Gastroesophageal sphincter (tissue), 3 donors: ENCODE data around the gene CLIP3.

Experiments
- CTCF ChIP-seq, 4 experiments: fragments of 200-600 bp in 2 of 4; fragments of 450-650 bp in 2 of 4; sonication (generic) in 1 of 4; IDR thresholded peaks; one replicate each; pipeline ENCODE4 v1.5.1; 2017 to 2019; ENCODE audit warnings: antibody characterized with exemption in 4 of 4, mild to moderate bottlenecking in 2 of 4, moderate library complexity in 2 of 4
- EP300 ChIP-seq: sonication (generic); formaldehyde crosslinking; IDR thresholded peaks from one replicate; pipeline ENCODE4 v1.6.1; 2017; ENCODE audit warnings: antibody characterized with exemption, mild to moderate bottlenecking
- POLR2A ChIP-seq, 2 donors: fragments of 450-650 bp; IDR thresholded peaks; one replicate each; pipeline ENCODE4 v1.6.1; 2017; ENCODE audit warnings: antibody characterized with exemption in 2 of 2, mild to moderate bottlenecking in 2 of 2, moderate library complexity in 1 of 2
- POLR2AphosphoS5 ChIP-seq: sonication (generic); formaldehyde crosslinking; IDR thresholded peaks from one replicate; pipeline ENCODE4 v1.6.1; 2017; ENCODE audit warnings: antibody characterized with exemption

DNA sequence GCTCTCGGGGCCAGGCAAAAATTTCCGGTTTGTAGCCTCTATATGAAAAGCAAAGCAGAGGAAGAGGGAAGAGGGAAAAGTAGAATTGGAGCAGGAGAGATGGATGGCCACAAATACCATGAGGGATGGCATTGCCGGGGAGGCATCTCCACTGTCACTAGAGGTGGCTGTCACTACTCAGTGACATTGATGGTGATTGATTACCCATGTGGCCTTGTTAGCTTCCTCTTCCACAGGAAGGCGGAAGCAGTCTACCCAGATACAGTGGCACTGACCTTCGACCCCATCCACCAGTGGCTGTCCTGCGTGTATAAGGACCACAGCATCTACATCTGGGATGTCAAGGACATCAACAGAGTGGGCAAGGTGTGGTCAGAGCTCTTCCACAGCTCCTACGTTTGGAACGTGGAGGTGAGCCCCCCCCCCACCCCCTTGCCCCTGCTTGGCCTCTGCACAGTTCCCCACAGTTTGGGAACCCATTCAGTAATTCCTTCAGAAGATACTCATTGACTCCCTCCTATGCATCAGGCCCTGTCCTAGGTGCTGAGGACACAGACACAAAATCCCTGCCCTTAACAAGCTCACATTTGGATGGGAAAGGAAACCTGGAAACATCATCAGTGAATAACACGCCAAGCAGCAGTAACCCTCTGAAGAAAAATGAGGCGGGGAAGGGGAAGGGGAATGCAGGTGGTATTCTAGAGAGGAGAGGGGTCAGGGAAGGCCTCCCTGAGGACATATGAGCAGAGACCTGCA is 40.6 kb upstream of the CLIP3 start:
- TF ChIP-seq CTCF (IDR thresholded peaks at IDR 0.05): no peak
- TF ChIP-seq POLR2AphosphoS5: no peak
- no peak for TF ChIP-seq POLR2A (IDR thresholded peaks at IDR 0.05)
- TF ChIP-seq EP300: no peak
